Measurements from ENCODE around the gene NR1H2. TPM values are rescaled to one million over a fixed set of nuclear protein-coding genes. Genes with fewer than 3 reads are reported as not detected.

NR1H2 gene
- total RNA-seq, 4 donors from 2014 or later, result 76.7 to 102 (median 98.9) TPM

- H3K27me3 ChIP-seq, result peaks cover 0 to 3% of the 10 kb centered on the region in 2 donors
- H3K4me3 ChIP-seq, result no peak overlapping the region
- H3K36me3 ChIP-seq, result no peaks in the 10 kb centered on the region
- no peak for DNase-seq
- H3K27ac ChIP-seq, result no peak overlapping the region
- no peak for TF ChIP-seq POLR2A (IDR thresholded peaks at IDR 0.05)
- TF ChIP-seq CTCF (IDR thresholded peaks at IDR 0.05), result no peak
- H3K4me1 ChIP-seq, result peaks cover 0 to 4% (median 0%) of the 10 kb centered on the region in 4 donors
- no peaks in the 10 kb centered on the region for H3K9me3 ChIP-seq
These were observed 47.2 kb downstream of the NR1H2 start for GRCh38 chr19:50423279-50424113.

GRCh38 chr19:50425581-50425980, 49.3 kb downstream of the NR1H2 start:
- H3K27me3 ChIP-seq, result no peaks in the 10 kb centered on the region
- DNase-seq, result no peak
- TF ChIP-seq POLR2A (IDR thresholded peaks at IDR 0.05) (no peak), CTCF (IDR thresholded peaks at IDR 0.05) (no peak)

GRCh38 chr19:50427318-50427925, 51.2 kb downstream of the NR1H2 start:
- no peaks in the 10 kb centered on the region for H3K36me3 ChIP-seq
- DNase-seq, result no peak
- TF ChIP-seq POLR2A (IDR thresholded peaks at IDR 0.05), result no peak
- peaks cover 0 to 4% of the 10 kb centered on the region in 2 donors for H3K27me3 ChIP-seq
- H3K27ac ChIP-seq, result peak overlapping the region in 2 of 4 donors; percentile 59 to 81
- H3K9me3 ChIP-seq, result no peaks in the 10 kb centered on the region
- peak overlapping the region in 2 of 4 donors; percentile 35 to 36 for H3K4me3 ChIP-seq
- peaks cover 0 to 13% (median 10%) of the 10 kb centered on the region in 4 donors for H3K4me1 ChIP-seq

More at GRCh38 chr19:50425581-50425980, 49.3 kb downstream of the NR1H2 start:
- H3K4me3 ChIP-seq, result no peak overlapping the region
- no peak overlapping the region for H3K27ac ChIP-seq
- no peaks in the 10 kb centered on the region for H3K36me3 ChIP-seq
- H3K9me3 ChIP-seq, result no peaks in the 10 kb centered on the region
- H3K4me1 ChIP-seq, result peaks cover 0 to 4% (median 0%) of the 10 kb centered on the region in 4 donors

GRCh38 chr19:50427997-50428425, 51.8 kb downstream of the NR1H2 start:
- H3K27me3 ChIP-seq, result peaks cover 0 to 10% of the 10 kb centered on the region in 2 donors
- H3K36me3 ChIP-seq, result no peaks in the 10 kb centered on the region
- H3K9me3 ChIP-seq, result no peaks in the 10 kb centered on the region
- H3K4me3 ChIP-seq, result peak overlapping the region in 2 of 4 donors; percentile 35 to 36
- TF ChIP-seq CTCF (IDR thresholded peaks at IDR 0.05) (no peak), POLR2A (IDR thresholded peaks at IDR 0.05) (no peak)
- H3K27ac ChIP-seq, result peak overlapping the region; percentile 18 to 81 (median 52)
- peak; percentile 77 to 92 (median 86) for DNase-seq
- peaks cover 0 to 19% (median 15%) of the 10 kb centered on the region in 4 donors for H3K4me1 ChIP-seq

- TF ChIP-seq CTCF (IDR thresholded peaks at IDR 0.05) (no peak), POLR2A (IDR thresholded peaks at IDR 0.05) (no peak)
- no peak overlapping the region for H3K4me3 ChIP-seq
- H3K4me1 ChIP-seq, result peaks cover 0 to 19% (median 15%) of the 10 kb centered on the region in 4 donors
- no peaks in the 10 kb centered on the region for H3K36me3 ChIP-seq
- H3K9me3 ChIP-seq, result no peaks in the 10 kb centered on the region
- H3K27me3 ChIP-seq, result peaks cover 0 to 11% of the 10 kb centered on the region in 2 donors
- DNase-seq, result no peak
- H3K27ac ChIP-seq, result peak overlapping the region in 2 of 4 donors; percentile 59 to 81
These were observed 52.7 kb downstream of the NR1H2 start for GRCh38 chr19:50428772-50429463.
